Measurements from ENCODE around the gene CAB39L. TPM values are rescaled to one million over a fixed set of nuclear protein-coding genes. Genes with fewer than 3 reads are reported as not detected.

Gene CAB39L
- total RNA-seq, 2 experiments from 2014 or later, result 9.6 to 28.6 TPM

- no peaks in the 10 kb centered on the region for H3K9me3 ChIP-seq (ENCODE audit: low read length)
- H3K4me1 ChIP-seq (ENCODE audit: insufficient read depth, low read length, poor library complexity, severe bottlenecking), result no peaks in the 10 kb centered on the region
- no TSS peak for BruUV-seq (replicated peaks)
- no peak for TF ChIP-seq EZH2phosphoT487 (IDR thresholded peaks at IDR 0.05; ENCODE audit: borderline replicate concordance, low read depth, low read length)
- TF ChIP-seq CTCF (conservative IDR thresholded peaks at IDR 0.05; ENCODE audit: low read length), result no peak
- intact Hi-C loops (cut with micrococcal nuclease; ENCODE audit: unreplicated experiment), result no loop called here
- H3K27ac ChIP-seq (ENCODE audit: low read depth, low read length, poor library complexity, severe bottlenecking), result no peak overlapping the region
- no peak for DNase-seq (ENCODE audit: low spot score)
- peaks cover 50% of the 10 kb centered on the region for H3K36me3 ChIP-seq (ENCODE audit: insufficient read depth, low read length)
- no peak overlapping the region for H3K4me2 ChIP-seq (ENCODE audit: low read length)
- H3K9me2 ChIP-seq (ENCODE audit: insufficient read depth, low read length), result no peaks in the 10 kb centered on the region
- H4K20me1 ChIP-seq (ENCODE audit: insufficient read depth, low read length), result no peaks in the 10 kb centered on the region
- no peak overlapping the region for H2AFZ ChIP-seq (ENCODE audit: low read length)
- ChIA-PET CTCF (ENCODE audit: unreplicated experiment) (no interaction called here), POLR2A (interaction anchor here (0.6 to 1.2 kb wide), 2 partner anchors 9 to 213 kb away, joined by 4 read pairs; no protein-coding TSS in a partner anchor)
- no peak overlapping the region for H3K4me3 ChIP-seq (ENCODE audit: low read depth, low read length, poor library complexity, severe bottlenecking)
- H3K79me2 ChIP-seq (ENCODE audit: insufficient read depth, low read depth, low read length), result no peaks in the 10 kb centered on the region
Measured at GRCh38 chr13:49347650-49348385, 96.0 kb downstream of the CAB39L start.

GRCh38 chr13:49346460-49346859, 97.4 kb downstream of the CAB39L start:
- Histone ChIP-seq H3K27ac (ENCODE audit: low read depth, low read length, poor library complexity, severe bottlenecking) (no peak overlapping the region), H4K20me1 (ENCODE audit: insufficient read depth, low read length) (no peaks in the 10 kb centered on the region), H3K4me1 (ENCODE audit: insufficient read depth, low read length, poor library complexity, severe bottlenecking) (no peaks in the 10 kb centered on the region), H2AFZ (ENCODE audit: low read length) (no peak overlapping the region), H3K9me3 (ENCODE audit: low read length) (no peaks in the 10 kb centered on the region), H3K36me3 (ENCODE audit: insufficient read depth, low read length) (peaks cover 51% of the 10 kb centered on the region), H3K4me2 (ENCODE audit: low read length) (no peak overlapping the region), H3K9me2 (ENCODE audit: insufficient read depth, low read length) (no peaks in the 10 kb centered on the region), H3K79me2 (ENCODE audit: insufficient read depth, low read depth, low read length) (no peaks in the 10 kb centered on the region), H3K4me3 (ENCODE audit: low read depth, low read length, poor library complexity, severe bottlenecking) (no peak overlapping the region)
- BruUV-seq (replicated peaks), result no TSS peak
- ChIA-PET POLR2A (interaction anchor here (0.6 to 1.2 kb wide), 4 partner anchors 15 to 121 kb away, joined by 3 to 5 read pairs (median 4); no protein-coding TSS in a partner anchor), CTCF (ENCODE audit: unreplicated experiment) (no interaction called here)
- no peak for DNase-seq (ENCODE audit: low spot score)
- TF ChIP-seq CTCF (conservative IDR thresholded peaks at IDR 0.05; ENCODE audit: low read length), result no peak
- no peak for TF ChIP-seq EZH2phosphoT487 (IDR thresholded peaks at IDR 0.05; ENCODE audit: borderline replicate concordance, low read depth, low read length)
- intact Hi-C loops (cut with micrococcal nuclease; ENCODE audit: unreplicated experiment), result no loop called here

DNA sequence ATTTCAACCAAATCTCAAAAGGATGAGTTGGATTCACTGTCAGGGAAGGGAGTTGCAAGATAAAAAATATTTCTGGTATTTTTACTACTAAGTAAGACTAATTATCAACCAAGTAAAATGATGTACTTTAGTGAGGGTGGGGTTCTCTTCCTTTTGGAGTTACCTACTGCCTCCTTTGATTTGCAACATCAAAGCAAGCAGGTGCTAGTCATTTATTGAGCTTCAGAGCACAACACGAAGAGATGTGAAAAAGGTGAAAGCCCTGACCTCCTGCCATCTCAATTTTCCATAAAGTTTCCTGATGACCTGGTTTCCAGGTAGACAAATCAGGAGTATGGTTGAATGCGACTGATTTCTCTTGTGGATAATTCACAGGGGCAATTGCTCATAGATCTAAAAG, 100.1 kb downstream of the CAB39L start:
- Histone ChIP-seq H3K4me1 (ENCODE audit: insufficient read depth, low read length, poor library complexity, severe bottlenecking) (no peaks in the 10 kb centered on the region), H3K9me3 (ENCODE audit: low read length) (no peaks in the 10 kb centered on the region), H3K27ac (ENCODE audit: low read depth, low read length, poor library complexity, severe bottlenecking) (no peak overlapping the region), H3K9me2 (ENCODE audit: insufficient read depth, low read length) (no peaks in the 10 kb centered on the region), H3K4me2 (ENCODE audit: low read length) (no peak overlapping the region), H3K79me2 (ENCODE audit: insufficient read depth, low read depth, low read length) (no peaks in the 10 kb centered on the region), H3K4me3 (ENCODE audit: low read depth, low read length, poor library complexity, severe bottlenecking) (no peak overlapping the region), H2AFZ (ENCODE audit: low read length) (no peak overlapping the region), H3K36me3 (ENCODE audit: insufficient read depth, low read length) (peaks cover 50% of the 10 kb centered on the region), H4K20me1 (ENCODE audit: insufficient read depth, low read length) (no peaks in the 10 kb centered on the region)
- CTCF ChIA-PET (ENCODE audit: unreplicated experiment), result no interaction called here
- TF ChIP-seq CTCF (conservative IDR thresholded peaks at IDR 0.05; ENCODE audit: low read length), result no peak
- TF ChIP-seq EZH2phosphoT487 (IDR thresholded peaks at IDR 0.05; ENCODE audit: borderline replicate concordance, low read depth, low read length), result no peak
- BruUV-seq (replicated peaks), result no TSS peak
- POLR2A ChIA-PET, result interaction anchor here (0.7 to 0.9 kb wide), 2 partner anchors 15 to 308 kb away, joined by 4 to 6 read pairs; no protein-coding TSS in a partner anchor
- intact Hi-C loops (cut with micrococcal nuclease; ENCODE audit: unreplicated experiment), result no loop called here
- no peak for DNase-seq (ENCODE audit: low spot score)
